ENCODE results near the gene KRT24.

Gene KRT24

DNA sequence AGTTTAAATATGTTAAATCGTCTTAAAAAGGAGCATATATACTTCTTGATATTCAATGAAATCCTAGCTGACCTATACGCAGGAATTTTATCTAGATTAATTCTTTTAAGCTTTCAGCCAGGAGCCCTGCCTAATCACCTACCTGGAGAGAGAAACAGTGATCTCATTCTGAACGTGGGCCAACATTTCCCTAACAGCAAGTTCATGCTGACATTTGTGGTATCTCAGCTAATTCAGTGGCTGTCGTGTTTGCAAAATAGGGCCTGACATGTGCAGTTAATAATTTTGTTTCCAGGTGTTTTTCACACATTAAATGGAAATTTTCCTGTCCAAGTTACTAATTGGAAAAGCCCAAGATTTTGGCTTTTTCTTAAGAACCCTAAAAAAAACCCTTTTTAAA, 17.4 kb downstream of the KRT24 start:
- TF ChIP-seq CTCF (IDR thresholded peaks at IDR 0.05; ENCODE audit: low read depth, low read length, missing control alignments): no peak
- no peak for DNase-seq (ENCODE audit: low read depth)
- in situ Hi-C loops (cut with HindIII; ENCODE audit: low sequenced_read_pairs): no loop called here
- H3K4me3 ChIP-seq (ENCODE audit: low read depth, low read length): no peak overlapping the region

DNA sequence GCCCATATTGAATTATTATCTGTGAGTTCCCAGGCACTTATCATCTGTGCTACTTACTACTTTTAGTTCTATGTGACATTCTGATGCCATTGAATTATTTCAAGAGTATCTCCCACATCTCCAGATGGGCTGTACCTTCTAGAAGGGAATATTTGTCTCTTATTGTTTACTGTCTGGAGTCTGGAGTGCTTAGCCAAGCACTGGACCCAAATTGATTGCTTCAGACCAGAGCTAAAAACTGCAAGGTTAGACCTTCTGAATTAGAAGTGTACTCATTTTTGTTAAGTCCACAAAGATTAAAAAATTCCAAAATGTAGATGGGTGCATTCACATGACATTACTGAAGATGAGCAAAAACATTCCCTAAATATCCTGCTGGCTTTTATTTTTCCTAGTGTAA, 22.6 kb downstream of the KRT24 start:
- in situ Hi-C loops (cut with HindIII; ENCODE audit: low sequenced_read_pairs): no loop called here
- H3K4me3 ChIP-seq (ENCODE audit: low read depth, low read length): no peak overlapping the region
- DNase-seq (ENCODE audit: low read depth): no peak
- no peak for TF ChIP-seq CTCF (IDR thresholded peaks at IDR 0.05; ENCODE audit: low read depth, low read length, missing control alignments)

- in situ Hi-C loops (cut with HindIII; ENCODE audit: low sequenced_read_pairs): no loop called here
- no peak for TF ChIP-seq CTCF (IDR thresholded peaks at IDR 0.05; ENCODE audit: low read depth, low read length, missing control alignments)
- DNase-seq (ENCODE audit: low read depth): no peak
- H3K4me3 ChIP-seq (ENCODE audit: low read depth, low read length): no peak overlapping the region
Observed at GRCh38 chr17:40679523-40679907, 24.0 kb downstream of the KRT24 start.

DNA sequence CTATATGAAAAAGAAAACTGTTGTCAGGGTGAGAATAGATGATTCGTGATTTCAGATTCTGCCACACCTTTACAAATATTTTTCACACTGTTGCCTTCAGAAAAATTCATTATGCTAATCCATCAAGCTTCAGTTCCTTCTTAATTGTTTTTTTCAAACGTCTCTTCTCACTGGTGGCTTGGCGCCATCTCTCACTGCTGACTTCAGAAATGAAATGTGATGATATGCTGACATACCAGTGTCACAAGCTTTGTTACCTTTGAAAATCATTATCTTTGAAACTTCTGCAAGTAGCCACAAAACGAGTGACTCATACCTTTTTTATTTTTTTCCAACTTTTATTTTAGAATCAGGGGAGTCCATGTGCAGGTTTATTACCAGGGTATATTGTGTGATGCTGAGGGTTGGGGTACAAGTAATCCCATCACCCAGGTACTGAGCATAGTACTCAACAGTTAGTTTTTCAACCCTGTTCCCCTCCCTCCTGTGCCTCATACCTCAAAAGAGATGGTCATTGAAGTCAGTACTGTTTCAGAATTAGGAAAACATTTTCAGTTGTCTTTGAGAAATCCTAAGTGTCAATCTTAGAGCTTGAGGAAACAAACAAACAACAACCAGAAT, 24.5 kb downstream of the KRT24 start:
- no peak overlapping the region for H3K4me3 ChIP-seq (ENCODE audit: low read depth, low read length)
- no peak for DNase-seq (ENCODE audit: low read depth)
- in situ Hi-C loops (cut with HindIII; ENCODE audit: low sequenced_read_pairs): no loop called here
- TF ChIP-seq CTCF (IDR thresholded peaks at IDR 0.05; ENCODE audit: low read depth, low read length, missing control alignments): no peak

DNA sequence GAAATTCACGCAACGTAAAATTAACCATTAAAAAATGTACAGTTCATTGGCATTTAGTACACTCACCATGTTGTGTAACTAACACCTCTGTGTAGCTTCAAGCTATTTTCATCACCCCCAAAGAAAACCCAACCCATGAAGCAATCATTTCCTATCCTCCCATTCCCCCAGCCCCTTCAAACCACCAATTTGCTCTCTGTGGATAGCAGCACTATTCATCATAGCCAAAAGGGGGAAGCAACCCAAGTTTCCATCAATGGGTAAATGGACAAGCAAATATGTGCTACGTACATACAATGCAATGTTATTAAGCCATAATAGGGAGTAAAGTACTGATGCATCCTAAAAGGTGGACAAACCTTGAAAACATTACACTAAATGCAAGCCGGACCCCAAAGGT, 27.6 kb downstream of the KRT24 start:
- TF ChIP-seq CTCF (IDR thresholded peaks at IDR 0.05; ENCODE audit: low read depth, low read length, missing control alignments): no peak
- no peak for DNase-seq (ENCODE audit: low read depth)
- H3K4me3 ChIP-seq (ENCODE audit: low read depth, low read length): no peak overlapping the region
- in situ Hi-C loops (cut with HindIII; ENCODE audit: low sequenced_read_pairs): no loop called here

GRCh38 chr17:40672654-40673053, 30.9 kb downstream of the KRT24 start:
- in situ Hi-C loops (cut with HindIII; ENCODE audit: low sequenced_read_pairs): no loop called here
- TF ChIP-seq CTCF (IDR thresholded peaks at IDR 0.05; ENCODE audit: low read depth, low read length, missing control alignments): no peak
- H3K4me3 ChIP-seq (ENCODE audit: low read depth, low read length): no peak overlapping the region
- DNase-seq (ENCODE audit: low read depth): no peak

DNA sequence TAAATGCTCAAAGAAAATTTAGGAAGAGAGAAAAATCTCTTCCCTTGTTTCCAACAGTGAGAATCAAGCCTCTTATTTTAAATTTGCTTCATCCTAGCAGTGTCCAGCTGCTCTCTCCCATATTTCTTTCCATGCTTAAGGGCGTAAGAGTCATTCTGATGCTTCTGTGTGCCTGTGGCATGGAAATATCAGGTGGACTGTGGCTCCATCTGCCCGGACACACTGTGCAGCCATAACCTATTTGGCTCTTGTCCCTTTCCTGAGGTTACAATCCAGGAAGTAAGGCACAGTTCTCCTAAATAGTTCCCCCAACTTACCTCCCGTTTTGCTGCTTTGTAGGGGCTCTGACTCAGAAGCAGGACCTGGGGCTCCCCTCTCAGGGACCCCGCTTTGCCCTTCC, 32.3 kb downstream of the KRT24 start:
- DNase-seq (ENCODE audit: low read depth): no peak
- H3K4me3 ChIP-seq (ENCODE audit: low read depth, low read length): no peak overlapping the region
- no peak for TF ChIP-seq CTCF (IDR thresholded peaks at IDR 0.05; ENCODE audit: low read depth, low read length, missing control alignments)
- in situ Hi-C loops (cut with HindIII; ENCODE audit: low sequenced_read_pairs): no loop called here
